T1000 (cell line): ENCODE data around the gene SIL1.
"Not testable (repeated sequence)": the region's sequence is repeated elsewhere in the genome, so short reads cannot be mapped to it uniquely, and the experiment has no call there.

Source experiments
- DNase-seq: peaks from one replicate; lab custom pipeline; 2025; ENCODE audit warnings: mixed read lengths; lab: John Stamatoyannopoulos, UW

The SIL1 gene

DNA sequence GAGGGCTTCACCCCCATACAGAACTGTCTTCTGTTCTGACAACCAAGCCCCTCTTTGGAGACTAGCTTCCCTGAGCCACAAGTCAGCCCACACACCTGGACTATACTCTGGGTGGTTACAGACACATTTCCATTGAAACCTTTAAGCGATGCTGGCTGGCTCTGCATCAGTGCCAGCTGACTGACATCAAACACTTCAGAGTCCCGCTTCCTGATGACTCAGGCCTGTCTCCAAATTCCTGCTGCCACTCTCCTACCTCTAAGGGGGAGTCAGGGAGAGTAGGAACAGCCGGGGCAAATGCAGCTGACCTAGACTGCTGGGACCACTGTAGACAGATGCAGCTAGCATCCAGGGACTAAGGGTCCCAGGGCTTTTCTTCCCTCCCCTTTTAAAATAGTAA is 59.4 kb downstream of the SIL1 start:
- DNase-seq: no peak

DNA sequence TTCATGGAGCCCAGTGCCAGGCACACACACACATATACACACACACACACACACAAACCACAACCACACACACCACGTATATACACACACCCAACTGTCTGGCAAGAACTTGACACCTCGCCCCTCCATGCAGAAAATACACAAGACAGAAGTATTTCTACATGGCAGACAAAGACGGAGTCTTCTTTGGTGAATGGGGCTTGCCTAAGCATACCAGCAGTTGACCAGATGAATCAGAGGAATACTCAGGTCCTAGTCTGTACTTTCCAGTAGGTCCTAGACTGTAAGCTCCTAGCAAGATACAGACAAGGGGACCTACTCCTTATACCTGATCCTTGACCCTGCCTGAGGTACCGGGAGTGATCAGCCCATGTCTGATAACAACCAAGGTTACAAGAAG is 60.1 kb downstream of the SIL1 start:
- DNase-seq: no peak

DNA sequence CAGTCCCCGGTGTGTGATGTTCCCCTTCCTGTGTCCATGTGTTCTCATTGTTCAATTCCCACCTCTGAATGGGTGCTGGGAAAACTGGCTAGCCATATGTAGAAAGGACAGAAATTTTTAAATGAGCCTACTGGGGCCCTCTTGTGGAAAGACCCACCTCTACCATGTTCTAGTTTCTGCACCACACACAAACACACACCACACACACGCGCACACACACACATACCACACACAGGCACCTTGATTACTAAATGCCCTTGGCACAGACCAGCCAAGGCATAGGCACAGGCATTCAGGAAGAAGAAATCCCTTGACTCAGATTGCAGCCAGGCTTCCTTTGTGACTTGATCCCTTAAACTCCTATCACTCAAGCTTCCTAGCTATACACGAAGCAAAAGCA is 60.5 kb downstream of the SIL1 start:
- DNase-seq: no peak

DNA sequence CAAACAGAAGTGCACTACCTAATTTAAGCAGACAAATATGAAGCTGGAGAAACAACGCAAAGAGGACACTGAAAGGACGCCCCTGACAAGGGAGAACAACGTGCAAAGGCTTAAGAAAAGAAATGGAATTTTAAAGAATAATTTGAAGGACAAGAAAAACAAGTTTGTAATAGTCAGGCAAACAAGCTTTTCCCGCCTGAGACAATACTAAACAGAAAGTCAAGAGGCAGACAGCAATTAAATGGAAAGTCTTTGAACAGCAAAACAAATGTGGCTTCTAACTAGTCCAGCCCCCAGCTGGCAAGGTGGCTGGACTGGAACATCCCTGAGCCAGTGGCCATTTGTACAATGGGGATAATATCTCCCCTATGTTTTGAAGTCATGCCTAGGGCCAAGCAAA is 63.3 kb downstream of the SIL1 start:
- DNase-seq: no peak

DNA sequence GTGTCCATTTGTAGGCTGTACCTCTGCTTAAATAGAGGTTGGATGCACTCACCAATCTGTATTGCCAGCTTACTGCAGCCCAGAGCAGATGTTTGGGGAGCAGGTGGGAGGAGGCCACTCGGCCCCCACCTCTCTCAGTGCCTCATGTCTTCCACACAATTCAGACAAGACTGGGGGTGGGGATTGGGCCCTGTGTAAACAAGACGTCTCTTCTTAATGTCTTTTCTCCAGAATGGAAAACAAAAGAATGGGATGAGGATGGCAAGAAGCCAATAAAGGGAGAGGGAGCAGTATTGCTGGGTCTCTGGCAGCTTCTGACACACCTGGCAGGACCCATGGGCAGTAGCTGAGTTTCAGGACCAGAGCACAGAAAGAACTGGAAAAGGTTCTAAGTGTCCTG is 64.9 kb downstream of the SIL1 start:
- no peak for DNase-seq

DNA sequence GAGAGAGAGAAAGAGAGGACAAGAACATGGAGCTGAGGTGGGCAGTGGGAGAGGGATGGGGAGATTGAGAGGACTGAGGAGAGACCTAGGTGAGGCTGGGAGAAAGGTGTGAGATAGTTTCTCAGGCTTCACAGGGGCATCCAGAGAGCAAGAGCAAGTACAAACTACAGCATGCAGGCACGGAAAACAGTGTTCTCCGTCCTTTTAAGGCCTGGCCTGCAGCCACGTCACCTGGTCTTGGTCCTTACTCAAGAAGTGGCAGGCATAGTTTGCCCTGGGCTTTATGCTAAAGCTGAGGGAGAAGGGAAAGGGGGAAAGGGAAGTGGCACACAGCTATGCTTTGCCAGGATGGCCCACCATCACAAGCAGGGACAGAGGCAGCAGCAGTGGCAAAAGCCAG is 65.7 kb downstream of the SIL1 start:
- no peak for DNase-seq

DNA sequence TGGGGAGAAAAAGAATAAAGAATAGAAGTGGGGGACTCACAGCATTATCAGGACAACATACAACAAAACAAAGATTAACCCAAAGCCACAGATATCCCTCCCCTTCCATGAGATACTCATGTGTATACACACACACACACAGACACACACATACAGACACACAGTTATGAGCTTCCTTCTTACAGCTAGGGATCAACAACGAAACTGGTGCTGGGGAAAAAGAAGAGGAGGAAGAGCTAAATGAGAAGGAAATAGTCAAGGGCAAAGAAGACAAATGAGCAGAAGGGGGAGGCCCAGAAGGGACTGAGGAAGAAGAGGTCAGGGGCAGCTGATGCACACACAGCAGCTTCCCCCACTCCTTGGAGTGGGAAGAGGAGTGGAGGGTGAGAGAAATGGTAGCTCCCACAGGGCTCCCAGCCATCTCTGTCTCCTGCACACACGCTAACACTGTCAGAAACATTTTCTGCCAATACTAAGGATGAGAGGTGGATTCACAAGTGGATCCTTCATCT is 66.2 kb downstream of the SIL1 start:
- DNase-seq: no peak

DNA sequence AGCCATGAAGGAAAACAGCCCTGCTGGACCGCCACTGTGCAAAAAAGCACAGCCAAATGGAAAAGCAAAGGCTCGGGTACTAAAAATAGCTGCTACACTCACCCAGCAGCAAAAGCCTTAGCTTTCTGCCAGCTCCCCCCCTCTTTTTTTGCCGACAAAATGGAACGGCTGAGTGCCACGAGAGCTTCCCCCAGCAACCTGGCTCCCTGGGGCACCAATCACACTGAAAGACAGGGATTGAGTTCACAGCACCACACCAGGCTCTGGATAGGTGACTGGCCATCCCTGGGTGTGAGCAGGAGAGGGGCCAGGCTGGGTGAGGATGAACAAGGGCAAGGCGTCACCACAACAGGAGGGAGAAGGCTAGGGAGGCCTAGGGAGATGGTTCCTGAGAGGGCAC is 66.7 kb downstream of the SIL1 start:
- DNase-seq: no peak

DNA sequence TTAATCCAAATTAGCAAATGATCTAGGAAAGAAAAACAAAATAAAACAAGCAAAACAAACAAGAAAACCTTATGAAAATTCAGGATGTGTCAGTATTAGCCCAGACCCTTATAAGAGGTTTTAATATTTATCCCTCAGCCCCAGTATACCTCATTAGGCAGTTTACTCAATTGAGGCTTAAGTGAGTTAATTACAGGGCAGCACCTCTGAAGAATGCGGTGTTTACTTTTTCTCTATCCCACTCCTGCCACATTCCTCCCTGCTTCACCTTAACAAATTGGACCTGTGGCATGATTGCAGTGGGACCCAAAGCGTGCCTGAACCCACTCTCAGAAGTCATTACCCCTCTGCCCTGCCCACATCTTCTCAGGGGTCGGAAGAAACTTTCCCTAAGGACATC is 67.1 kb downstream of the SIL1 start:
- no peak for DNase-seq

DNA sequence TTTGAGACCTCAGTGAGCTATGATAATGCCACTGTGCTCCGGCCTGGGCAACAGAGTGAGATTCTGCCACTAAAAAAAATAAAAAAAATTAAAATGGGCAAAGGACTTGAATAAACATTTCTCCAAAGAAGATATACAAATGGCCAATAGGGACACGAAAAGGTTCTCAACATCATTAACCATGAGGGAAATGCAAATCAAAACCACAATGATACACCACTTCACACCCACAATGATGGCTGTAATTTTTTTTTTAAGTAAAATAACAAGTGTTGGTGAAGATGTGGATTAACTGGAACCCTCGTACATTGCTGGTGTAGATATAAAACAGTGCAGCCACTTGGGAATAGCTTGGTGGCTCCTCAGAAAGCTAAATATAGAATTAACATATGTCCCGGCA is 68.0 kb downstream of the SIL1 start:
- no peak for DNase-seq

DNA sequence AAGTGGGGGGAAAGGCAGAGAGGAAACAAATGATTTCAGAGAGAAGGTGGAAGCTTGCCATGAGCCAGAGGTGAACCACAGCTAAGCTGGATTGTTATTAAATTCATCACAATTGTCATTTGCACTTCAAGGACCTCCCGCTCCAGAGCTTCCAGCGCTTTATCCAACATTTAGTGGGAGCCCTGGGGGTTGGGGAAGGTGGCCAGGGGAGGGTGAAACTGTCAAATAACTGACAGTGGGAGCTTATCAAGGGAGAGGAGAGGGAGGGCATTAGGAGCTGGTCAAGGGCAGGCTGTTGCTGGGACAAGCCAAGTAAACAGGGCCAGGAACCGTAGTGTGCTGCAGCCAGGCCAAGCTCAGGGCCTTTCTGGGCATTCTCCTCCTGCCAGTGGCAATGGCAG is 71.5 kb downstream of the SIL1 start:
- no peak for DNase-seq

DNA sequence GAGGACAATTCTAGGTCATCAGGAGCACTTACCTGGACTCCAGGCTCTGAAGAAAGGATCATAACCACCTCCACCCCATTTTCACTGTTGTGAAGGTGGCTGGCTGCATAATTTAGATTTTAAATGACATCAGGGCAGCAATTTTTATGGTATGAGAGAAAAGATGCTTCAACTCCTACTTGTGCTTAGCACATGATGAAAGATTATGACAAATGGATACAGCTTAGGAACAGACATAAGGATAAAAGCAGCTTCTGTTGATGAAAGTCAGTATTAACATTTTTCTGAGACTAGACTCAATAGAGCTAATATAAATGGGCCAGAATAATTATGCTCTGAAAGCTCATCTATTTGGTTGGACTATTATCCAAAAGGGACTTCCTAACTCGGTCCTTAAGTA is 72.2 kb downstream of the SIL1 start:
- DNase-seq: no peak

DNA sequence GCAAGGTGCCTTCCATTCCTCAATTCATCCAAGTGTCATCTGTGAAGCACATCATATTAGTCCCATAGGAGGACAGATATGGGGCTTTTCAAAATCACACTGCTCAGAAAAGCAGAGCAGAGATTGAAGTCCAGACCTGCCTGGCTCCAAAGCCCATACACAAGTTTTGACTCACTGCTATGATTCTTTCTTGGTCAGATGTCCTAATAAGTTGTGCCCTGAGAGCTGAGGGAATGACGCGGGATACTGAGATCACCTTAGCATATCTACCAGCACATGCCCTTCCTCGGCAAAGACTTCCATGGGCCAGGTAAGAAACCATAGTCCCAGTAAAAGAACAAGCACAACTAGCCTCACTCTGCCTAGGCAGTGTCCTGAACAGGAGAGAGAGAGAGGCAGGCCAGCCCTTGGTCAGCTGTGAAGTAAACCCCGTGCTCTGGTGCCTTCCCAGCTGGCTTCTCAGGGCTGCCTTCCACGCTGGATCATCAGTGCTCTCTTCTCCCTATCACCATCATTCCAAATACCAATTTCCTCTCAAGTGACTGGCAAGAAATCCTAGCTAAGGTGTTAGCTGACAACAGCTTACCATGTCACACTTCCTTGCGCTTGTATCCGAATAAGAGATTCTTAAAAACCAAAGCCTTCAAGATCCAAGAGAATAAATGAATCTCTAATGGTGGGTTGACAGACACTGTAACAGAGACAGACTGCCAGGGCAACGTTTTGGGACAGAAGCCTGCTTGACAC is 73.2 kb downstream of the SIL1 start:
- DNase-seq: no peak

DNA sequence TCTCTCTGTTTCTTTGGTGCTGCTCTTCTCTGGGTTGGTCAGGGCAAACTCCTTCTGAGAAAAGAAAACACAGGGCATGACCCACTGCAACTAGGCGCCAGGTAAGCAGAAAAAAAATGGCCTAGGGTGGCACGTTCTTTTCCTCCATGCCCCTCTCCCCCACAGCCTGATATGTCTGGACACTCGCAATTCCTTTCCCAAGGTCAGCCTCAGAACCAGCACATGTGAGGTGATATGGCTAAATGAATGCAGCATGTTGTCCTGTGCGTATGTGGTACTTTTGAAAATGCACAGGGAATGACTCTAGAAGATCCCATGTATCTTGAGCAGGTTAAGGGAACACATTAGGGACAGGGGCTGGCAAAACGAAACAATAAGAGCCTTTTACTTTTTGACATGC is 77.0 kb downstream of the SIL1 start:
- DNase-seq: no peak

DNA sequence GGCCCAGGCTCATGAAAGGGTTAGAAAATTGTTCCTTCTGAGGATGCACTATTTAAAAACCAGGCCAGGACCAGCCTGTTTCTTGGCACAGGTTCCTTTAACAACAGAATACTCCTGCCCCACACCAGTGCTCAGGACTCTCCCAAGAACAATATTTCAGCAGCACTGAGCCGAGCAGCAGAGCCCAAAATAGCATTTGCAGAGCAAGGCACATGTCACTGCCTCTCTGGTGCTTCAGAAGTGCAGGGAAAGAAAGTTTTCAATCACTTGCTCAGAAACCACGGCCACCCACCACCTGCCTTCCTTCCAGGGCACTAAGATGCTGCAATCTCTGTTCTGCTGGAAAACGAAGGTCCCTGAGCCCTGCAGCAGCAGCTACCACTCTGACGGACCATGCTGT is 77.6 kb downstream of the SIL1 start:
- DNase-seq: no peak

DNA sequence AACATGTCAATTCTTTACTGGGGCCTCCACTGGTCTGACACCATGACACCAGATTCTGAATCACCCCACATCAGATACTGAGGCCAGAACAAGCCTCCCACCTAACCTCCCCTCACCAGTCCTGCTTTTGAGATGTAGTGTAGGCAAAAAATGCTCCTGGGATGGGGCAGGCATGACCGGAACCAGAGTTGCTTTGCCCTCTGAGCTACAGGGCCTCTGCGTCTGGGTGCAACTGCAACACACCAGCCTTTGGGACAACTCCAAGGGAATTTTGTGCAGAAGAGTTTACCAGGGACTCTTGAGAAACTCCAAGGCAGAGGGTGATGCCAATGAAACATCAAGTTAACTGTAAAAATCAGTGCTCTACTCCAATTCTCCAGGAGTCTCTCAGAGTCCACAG is 79.4 kb downstream of the SIL1 start:
- DNase-seq: no peak

DNA sequence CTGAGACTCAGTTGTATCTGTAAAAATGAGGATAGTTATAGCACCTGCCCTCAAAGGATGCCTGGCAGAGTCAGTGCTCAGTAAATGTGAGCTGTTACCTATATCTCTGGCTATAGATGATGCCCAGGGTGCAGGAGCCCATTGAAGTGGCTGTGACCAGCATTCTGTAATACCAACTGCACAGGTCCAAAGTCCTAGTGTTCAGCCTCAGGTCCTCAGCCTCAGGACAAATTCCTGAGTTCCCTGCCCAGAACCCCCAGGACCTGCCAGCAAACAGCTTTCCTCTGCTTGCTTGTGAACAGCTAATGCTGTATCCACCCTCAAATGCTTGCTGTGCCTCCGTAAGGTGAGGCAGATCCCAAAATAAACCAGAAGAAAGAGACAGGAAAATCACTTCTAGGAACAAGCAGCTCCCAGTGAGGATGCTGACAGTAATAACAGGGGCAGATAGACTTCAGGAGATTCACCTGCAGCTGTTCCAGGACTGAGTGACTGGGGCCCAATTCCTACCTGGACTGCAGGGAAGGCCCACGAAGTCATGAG is 80.8 kb downstream of the SIL1 start:
- DNase-seq: no peak

DNA sequence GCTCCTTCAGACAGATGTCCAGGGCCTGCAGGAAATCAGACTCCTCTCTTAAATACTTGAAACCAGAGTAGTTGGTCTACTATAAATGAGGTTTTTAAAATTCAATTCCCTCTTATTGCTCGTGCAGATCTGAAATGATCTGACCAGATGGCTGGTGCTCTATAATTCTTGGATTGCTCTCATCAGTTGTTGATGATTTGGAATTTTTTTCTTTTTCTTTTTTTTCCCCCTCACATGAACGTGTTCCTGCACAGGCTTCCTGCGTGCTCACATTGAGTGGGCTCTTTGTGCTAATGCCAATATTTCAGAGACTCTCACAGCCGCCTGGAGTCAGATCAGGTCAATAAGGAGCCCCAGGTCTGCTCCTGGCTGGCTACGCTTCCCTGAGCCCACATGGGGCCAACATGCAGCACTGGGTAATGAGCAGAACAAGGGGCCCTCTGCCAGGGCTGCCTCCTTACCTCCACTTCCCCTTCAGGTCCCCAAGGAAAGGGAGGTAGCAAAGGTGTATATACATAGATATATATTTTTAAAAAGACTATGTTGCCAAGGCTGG is 82.0 kb downstream of the SIL1 start:
- no peak for DNase-seq

DNA sequence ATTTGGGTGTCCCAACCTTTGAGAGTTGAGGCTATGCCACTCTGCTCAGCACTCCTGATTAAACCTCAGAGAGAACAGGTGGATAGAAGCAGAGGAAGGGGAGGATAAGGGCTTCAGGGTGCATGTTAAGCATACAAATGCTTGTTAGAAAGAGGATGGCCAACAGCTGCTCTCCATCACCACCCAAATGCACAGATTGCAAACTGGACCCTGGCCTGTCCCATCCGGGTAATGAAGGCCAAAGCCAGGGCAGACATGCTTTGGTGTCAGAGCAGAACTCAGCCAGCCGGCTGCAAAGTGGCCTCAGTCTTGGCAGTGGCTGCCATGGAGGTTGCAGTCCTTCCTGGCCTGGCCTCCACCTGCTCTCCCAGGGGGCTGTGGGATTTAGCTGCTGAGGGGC is 84.3 kb downstream of the SIL1 start:
- DNase-seq: no peak

DNA sequence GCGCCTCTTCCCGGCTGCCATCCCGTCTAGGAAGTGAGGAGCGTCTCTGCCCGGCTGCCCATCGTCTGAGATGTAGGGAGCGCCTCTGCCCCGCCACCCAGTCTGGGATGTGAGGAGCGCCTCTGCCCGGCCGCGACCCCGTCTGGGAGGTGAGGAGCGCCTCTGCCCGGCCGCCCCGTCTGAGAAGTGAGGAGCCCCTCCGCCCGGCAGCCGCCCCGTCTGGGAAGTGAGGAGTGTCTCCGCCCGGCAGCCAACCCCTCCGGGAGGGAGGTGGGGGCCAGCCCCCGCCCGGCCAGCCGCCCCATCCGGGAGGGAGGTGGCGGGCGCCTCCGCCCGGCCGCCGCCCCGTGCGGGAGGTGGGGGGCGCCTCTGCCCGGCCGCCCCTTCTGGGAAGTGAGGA is 85.8 kb downstream of the SIL1 start:
- not testable (repeated sequence) for DNase-seq

DNA sequence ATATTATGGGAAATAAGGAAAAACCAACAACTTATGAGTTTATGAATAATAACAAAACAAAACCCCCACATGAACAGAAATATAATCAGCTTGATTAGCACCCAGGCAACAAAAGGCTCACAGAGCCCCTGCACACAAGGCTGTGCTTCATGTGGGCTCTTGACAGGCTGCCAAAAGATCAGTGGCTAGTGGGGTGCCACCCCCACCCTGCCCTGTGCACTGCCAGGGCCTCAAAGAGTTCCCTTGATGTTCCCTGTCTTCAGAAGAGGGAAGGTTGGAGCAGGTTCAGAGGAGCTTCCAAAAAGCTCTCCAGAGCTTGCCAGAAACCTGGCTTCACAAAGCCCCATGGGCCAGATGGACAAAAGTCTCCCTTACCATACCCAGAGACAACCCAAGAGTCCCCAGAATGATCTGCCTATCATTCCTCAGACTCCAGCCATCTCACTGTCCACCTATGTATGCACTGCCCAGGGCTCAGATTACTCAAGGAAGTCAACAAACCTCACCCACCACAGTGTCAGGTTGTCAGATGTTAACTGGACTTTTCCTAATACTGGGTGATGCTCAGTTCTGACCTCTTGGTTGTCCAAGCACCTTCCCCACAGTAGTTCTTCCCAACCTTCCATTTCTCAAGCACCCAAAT is 87.5 kb downstream of the SIL1 start:
- DNase-seq: no peak

DNA sequence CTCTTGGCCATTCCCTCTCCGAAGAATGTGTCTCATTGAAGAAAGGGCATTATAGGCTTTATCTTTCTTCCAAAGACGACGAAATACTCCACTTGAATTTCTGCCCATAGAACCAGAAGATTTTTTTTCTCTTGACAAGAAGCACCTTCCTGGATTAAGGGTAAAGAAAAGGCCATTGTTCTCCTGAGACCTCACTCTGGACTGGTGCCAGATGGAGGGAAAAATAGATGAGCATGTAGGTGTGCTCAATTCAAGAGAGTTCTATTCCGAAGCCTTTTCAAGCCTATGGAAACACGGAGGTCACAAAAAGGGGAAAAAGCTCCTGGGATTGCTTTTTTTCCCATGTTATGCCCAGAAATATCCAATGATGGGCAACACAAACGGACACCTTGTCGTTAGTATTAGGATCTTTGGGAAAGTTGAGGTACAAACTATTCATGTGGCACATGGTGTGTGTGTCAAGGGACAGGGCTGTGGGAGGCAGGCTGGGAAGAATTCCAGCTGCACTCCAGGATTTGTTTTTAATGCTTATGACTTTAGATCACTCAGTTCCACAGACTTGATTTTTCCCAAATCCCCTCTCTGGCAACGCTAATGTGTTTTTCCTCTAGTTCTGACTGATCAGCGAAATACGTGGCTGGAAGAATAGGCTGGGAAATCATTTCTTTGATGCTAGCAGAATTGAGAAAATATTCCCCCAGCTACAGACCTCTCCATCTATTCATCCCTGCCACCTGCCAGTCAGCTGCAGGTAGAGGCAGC is 89.9 kb downstream of the SIL1 start:
- no peak for DNase-seq
